ENCODE data around the gene PIK3C2G.

DNA sequence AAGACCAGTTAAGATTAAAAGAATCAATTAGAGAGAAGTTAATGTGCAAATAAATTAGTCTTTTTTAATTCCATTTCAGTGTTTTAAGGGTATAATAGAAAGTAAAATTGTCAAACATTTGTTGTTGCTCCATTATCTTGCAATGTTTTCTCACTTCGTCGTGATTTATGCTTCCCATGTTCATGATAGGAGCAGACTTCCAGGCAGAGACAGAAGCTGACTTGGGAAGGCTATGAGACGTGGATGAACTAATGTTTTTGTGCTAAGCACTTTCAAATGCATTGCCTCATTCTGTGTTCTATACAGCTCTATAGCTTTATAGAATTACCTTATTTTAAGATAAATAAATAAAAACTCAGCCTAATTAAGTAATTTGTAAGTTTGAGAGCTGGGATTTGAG is 226.2 kb downstream of the PIK3C2G start:
- TF ChIP-seq CTCF (IDR thresholded peaks at IDR 0.05) (no peak), POLR2A (IDR thresholded peaks at IDR 0.05) (no peak)

Data from vagina (tissue), 2 donors.